AG04450 (cell line): Measurements from ENCODE around the gene AQP11. TPM values are rescaled to one million over a fixed set of nuclear protein-coding genes. Genes with fewer than 3 reads are reported as not detected.

Source experiments
- CTCF ChIA-PET: fragments of 300-600, 350-600 bp; formaldehyde crosslinking; extraction: SDS; loops from one replicate; lab custom pipeline; 2022; ENCODE audit warnings: antibody characterized with exemption, inconsistent platforms; lab: Charles Lee
- POLR2A ChIA-PET: fragments of 350-600 bp; formaldehyde crosslinking; extraction: SDS; loops from one replicate; lab custom pipeline; 2021; ENCODE audit warnings: antibody characterized with exemption, inconsistent platforms; lab: Yijun Ruan, JAX
- DNase-seq: peaks from one replicate; pipeline ENCODE4 v3.0.0-alpha.2; 2011; ENCODE audit warnings: low read depth, low spot score
- H3K27ac ChIP-seq: one replicate; pipeline ENCODE4 v1.5.1; 2012; ENCODE audit warnings: low read depth, low read length, control low read depth
- H3K27me3 ChIP-seq: one replicate; pipeline ENCODE4 v1.6.0; 2012; ENCODE audit warnings: low read length; ENCODE audit not compliant: control insufficient read depth, insufficient read depth
- H3K4me3 ChIP-seq: 2 replicates; pipeline ENCODE4 v1.5.1; 2011; ENCODE audit warnings: mild to moderate bottlenecking, low read depth, low read length, control low read depth
- H3K9me3 ChIP-seq: 2 replicates; pipeline ENCODE4 v1.5.1; 2012; ENCODE audit warnings: low read length; ENCODE audit not compliant: control insufficient read depth, insufficient read depth
- polyA plus RNA-seq: library from polyadenylated mRNA; depleted of rRNA; stranded (reverse); fragments of >200 nt; gene quantifications from 2 replicates; pipeline ENCODE4 v1.2.3, GENCODE V29; 2011
- TF ChIP-seq, protein P1 (sequence below): IDR thresholded peaks from 2 replicates; pipeline ENCODE4 v1.5.1; 2011; ENCODE audit warnings: low read depth, low read length, control low read depth, inconsistent platforms

Gene AQP11
- polyA plus RNA-seq, 1 experiment, result 2.0 TPM

DNA sequence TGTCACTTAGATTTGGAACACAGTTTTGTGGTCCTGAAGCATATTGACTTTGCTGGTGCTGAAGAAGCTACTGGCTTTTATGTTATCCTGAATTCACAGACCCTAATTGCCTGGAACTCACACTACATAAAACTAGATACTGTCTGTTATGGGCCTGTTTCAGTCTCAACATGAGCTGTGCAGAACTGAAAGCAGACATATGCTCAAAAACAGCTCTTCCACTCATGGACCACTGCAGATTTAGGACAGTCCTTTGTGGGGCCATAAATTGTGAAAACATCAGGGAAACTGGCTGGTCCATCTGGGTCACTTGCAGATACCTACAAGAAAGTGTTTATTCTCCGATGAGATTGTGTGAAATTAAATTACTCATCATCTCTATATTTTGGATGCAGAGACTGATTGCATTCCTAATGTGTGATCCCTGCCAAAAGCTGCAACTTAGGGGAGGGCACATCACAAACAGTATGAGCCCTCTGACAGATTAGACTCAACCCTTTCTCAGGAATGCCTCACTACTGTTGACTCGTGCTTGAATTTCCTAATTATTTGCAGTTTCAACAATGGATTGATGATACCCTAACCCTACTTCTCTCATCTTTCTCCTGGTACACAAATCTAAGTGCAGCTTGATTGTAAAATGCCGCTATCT, 58.0 kb downstream of the AQP11 start:
- Histone ChIP-seq H3K9me3 (no peaks in the 10 kb centered on the region), H3K4me3 (no peak overlapping the region), H3K27ac (no peak overlapping the region), H3K27me3 (no peaks in the 10 kb centered on the region)
- POLR2A ChIA-PET, result no interaction called here
- TF ChIP-seq, protein P1, sequence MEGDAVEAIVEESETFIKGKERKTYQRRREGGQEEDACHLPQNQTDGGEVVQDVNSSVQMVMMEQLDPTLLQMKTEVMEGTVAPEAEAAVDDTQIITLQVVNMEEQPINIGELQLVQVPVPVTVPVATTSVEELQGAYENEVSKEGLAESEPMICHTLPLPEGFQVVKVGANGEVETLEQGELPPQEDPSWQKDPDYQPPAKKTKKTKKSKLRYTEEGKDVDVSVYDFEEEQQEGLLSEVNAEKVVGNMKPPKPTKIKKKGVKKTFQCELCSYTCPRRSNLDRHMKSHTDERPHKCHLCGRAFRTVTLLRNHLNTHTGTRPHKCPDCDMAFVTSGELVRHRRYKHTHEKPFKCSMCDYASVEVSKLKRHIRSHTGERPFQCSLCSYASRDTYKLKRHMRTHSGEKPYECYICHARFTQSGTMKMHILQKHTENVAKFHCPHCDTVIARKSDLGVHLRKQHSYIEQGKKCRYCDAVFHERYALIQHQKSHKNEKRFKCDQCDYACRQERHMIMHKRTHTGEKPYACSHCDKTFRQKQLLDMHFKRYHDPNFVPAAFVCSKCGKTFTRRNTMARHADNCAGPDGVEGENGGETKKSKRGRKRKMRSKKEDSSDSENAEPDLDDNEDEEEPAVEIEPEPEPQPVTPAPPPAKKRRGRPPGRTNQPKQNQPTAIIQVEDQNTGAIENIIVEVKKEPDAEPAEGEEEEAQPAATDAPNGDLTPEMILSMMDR, result no peak
- DNase-seq, result no peak
- CTCF ChIA-PET, result interaction anchor here (1.5 kb wide), 1 partner anchor 28 kb away, joined by 3 read pairs; no protein-coding TSS in a partner anchor

DNA sequence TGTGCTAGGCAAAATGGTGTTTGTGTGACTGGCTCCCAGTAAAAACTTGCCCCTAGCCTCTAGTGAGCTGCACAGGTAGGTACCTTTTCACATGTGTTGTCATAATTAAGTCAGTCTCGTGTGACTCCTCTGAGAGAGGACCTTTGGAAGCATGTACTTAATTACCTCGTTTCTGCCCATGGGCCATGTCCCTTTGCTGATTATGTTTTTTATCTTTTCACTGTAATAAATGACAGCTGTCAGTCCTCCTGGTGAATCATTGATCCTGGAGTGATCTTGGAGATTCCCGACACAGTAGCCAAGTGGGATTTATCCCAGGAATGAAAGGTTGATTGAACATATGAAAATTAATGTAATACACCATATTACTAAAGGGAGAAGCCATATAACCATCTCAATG, 60.4 kb downstream of the AQP11 start:
- H3K9me3 ChIP-seq, result no peaks in the 10 kb centered on the region
- DNase-seq, result no peak
- CTCF ChIA-PET, result no interaction called here
- no peak overlapping the region for H3K27ac ChIP-seq
- POLR2A ChIA-PET, result no interaction called here
- TF ChIP-seq, protein P1, result no peak
- no peaks in the 10 kb centered on the region for H3K27me3 ChIP-seq
- no peak overlapping the region for H3K4me3 ChIP-seq

DNA sequence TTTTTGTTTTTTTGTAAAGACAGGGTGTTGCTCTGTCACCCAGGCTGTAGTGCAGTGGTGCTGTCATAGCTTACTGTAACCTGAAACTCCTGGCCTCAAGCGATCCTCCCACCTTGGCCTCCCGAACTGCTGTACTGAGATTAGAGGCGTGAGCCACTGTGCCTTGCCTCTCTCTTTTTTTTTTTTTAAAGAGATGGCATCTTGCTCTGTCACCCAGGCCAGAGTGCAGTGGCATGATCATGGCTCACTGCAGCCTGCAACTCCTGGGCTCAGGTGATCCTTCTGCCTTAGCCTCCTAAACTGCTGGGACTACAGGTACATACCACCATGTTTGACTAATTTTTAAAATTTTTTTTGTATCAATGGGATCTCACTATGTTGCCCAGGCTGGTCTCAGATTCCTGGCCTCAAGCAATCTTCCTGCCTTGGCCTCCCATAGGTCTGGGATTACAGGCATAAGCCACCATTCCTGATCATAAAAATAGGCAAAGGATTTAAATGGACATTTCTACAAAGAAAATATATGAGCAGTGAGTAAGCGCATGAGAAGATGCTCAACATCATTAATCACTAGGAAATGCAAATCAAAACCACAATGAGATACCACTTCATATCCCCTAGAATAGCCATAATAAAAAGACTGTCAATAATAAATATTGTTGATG, 65.1 kb downstream of the AQP11 start:
- Histone ChIP-seq H3K27me3 (no peaks in the 10 kb centered on the region), H3K9me3 (no peaks in the 10 kb centered on the region), H3K27ac (peak overlapping the region; percentile 43), H3K4me3 (no peak overlapping the region)
- DNase-seq, result no peak
- TF ChIP-seq, protein P1, result no peak
- POLR2A ChIA-PET, result interaction anchor here (0.6 kb wide), 2 partner anchors 12 to 263 kb away, joined by 4 to 7 read pairs; no protein-coding TSS in a partner anchor
- CTCF ChIA-PET, result interaction anchor here (0.5 kb wide), 1 partner anchor 450 kb away, joined by 3 read pairs; no protein-coding TSS in a partner anchor

DNA sequence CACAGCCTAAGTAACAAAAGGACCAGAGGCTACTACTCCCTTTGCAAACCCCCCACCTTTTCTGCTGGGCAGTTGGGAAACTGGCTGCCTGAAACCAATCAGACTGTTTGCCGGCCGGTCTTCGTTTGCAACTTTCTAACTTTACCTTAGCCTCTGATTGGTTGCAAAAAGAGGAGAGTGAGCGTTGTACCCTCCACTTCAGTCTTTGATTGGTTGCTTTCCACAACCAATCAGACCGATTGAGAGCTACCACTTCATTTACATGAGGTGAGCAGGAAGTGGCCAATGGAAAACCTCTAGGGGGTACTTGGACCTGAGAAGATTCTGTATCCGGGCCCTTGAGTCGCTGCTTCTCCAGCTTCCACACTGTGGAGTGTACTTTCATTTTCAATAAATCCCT, 66.6 kb downstream of the AQP11 start:
- POLR2A ChIA-PET, result no interaction called here
- TF ChIP-seq, protein P1, result no peak
- Histone ChIP-seq H3K27me3 (no peaks in the 10 kb centered on the region), H3K4me3 (no peak overlapping the region), H3K27ac (no peak overlapping the region), H3K9me3 (no peaks in the 10 kb centered on the region)
- no peak for DNase-seq
- CTCF ChIA-PET, result no interaction called here
